Calu3 (cell line): ENCODE data around the gene TNFRSF11A. TPM values are rescaled to one million over a fixed set of nuclear protein-coding genes. Genes with fewer than 3 reads are reported as not detected.

Source experiments
- BruUV-seq: library from RNA; stranded (reverse); fragments of 400-500 nt; replicated peaks from 2 replicates; lab custom pipeline; 2021; lab: Mats Ljungman, UMichigan
- CTCF ChIA-PET: fragments of 300-600 bp; sonication (Branson Sonifier 250); formaldehyde crosslinking; loops from one replicate; lab custom pipeline; 2022; ENCODE audit warnings: antibody characterized with exemption; lab: Charles Lee
- DNase-seq: peaks from one replicate; pipeline ENCODE4 v3.0.0; 2022
- H3K27ac Mint-ChIP-seq: one replicate; pipeline ENCODE4 v1.8.0; 2022; ENCODE audit warnings: mixed read lengths; ENCODE audit not compliant: unreplicated experiment
- H3K27me3 Mint-ChIP-seq: one replicate; pipeline ENCODE4 v1.8.0; 2022; ENCODE audit warnings: mixed read lengths; ENCODE audit not compliant: unreplicated experiment
- H3K36me3 Mint-ChIP-seq: one replicate; pipeline ENCODE4 v1.8.0; 2022; ENCODE audit warnings: mild to moderate bottlenecking, moderate library complexity, mixed read lengths; ENCODE audit not compliant: insufficient read depth, unreplicated experiment
- H3K4me1 Mint-ChIP-seq: one replicate; pipeline ENCODE4 v1.8.0; 2022; ENCODE audit warnings: mild to moderate bottlenecking, low read depth, mixed read lengths; ENCODE audit not compliant: unreplicated experiment
- H3K4me3 Mint-ChIP-seq: one replicate; pipeline ENCODE4 v1.8.0; 2022; ENCODE audit warnings: mild to moderate bottlenecking, low read depth, moderate library complexity, mixed read lengths; ENCODE audit not compliant: unreplicated experiment
- H3K9me3 Mint-ChIP-seq: one replicate; pipeline ENCODE4 v1.8.0; 2022; ENCODE audit warnings: low read depth, mixed read lengths; ENCODE audit not compliant: unreplicated experiment
- intact Hi-C: fragments of 100-400 bp; cut with micrococcal nuclease; formaldehyde crosslinking; loops from one replicate; pipeline ENCODE4 v1.10.0; 2022; ENCODE audit not compliant: unreplicated experiment
- total RNA-seq: library from RNA; stranded (reverse); gene quantifications from 2 replicates; pipeline ENCODE4 v1.2.3, GENCODE V29; 2022
- TF ChIP-seq, protein P1 (sequence below): fragments of 200-600 bp; IDR thresholded peaks from one replicate; pipeline ENCODE4 v1.8.0; 2022; ENCODE audit warnings: antibody characterized with exemption; ENCODE audit not compliant: unreplicated experiment

TNFRSF11A gene
- total RNA-seq, 1 experiment from 2014 or later: 94.6 TPM

DNA sequence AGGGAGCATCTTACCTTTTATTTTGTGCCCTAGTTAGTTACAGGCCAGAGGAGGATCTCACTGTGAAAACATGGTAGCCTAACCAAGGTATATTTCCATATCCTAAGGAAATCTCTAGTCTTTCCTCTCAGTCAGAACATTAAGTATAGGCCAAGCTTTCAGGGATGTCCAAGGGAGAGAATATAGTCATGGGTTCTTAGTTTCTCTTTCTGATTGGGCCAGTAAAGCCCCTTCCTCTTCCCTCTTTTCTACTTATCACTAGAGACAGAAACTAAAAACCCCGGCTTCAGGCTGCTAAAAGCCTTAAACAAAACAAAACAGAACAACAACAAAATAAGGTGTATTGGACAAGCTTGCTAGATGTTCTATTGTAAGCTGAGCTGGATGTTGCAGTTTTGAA lies 44.3 kb upstream of the TNFRSF11A start:
- H3K9me3 Mint-ChIP-seq: no peaks in the 10 kb centered on the region
- peaks cover 14% of the 10 kb centered on the region for H3K4me1 Mint-ChIP-seq
- TF ChIP-seq, protein P1, sequence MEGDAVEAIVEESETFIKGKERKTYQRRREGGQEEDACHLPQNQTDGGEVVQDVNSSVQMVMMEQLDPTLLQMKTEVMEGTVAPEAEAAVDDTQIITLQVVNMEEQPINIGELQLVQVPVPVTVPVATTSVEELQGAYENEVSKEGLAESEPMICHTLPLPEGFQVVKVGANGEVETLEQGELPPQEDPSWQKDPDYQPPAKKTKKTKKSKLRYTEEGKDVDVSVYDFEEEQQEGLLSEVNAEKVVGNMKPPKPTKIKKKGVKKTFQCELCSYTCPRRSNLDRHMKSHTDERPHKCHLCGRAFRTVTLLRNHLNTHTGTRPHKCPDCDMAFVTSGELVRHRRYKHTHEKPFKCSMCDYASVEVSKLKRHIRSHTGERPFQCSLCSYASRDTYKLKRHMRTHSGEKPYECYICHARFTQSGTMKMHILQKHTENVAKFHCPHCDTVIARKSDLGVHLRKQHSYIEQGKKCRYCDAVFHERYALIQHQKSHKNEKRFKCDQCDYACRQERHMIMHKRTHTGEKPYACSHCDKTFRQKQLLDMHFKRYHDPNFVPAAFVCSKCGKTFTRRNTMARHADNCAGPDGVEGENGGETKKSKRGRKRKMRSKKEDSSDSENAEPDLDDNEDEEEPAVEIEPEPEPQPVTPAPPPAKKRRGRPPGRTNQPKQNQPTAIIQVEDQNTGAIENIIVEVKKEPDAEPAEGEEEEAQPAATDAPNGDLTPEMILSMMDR: no peak
- no TSS peak for BruUV-seq
- CTCF ChIA-PET: no interaction called here
- DNase-seq: no peak
- no peak overlapping the region for H3K4me3 Mint-ChIP-seq
- no peak overlapping the region for H3K27ac Mint-ChIP-seq
- H3K27me3 Mint-ChIP-seq: no peaks in the 10 kb centered on the region
- intact Hi-C loops: no loop called here
- H3K36me3 Mint-ChIP-seq: peaks cover 15% of the 10 kb centered on the region

DNA sequence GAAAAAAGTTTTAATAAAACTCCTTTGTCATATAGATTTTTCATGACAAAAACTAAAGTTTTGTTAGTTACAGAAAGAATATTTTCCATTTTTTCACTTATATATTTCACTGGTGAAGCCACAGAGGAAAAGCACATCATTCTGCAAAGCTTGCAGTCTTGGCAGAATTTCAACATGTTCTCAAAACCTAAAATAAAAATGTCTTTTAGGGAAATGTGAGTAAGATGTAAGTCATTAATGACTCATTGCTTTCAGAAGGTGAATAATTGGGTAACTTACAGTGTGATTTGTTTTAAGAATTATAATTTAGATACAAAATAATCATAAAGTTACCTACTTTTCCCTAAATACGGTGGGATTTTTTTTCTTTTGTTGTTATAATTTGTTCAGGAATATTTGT lies 43.4 kb upstream of the TNFRSF11A start:
- Mint-ChIP-seq H3K4me3 (no peak overlapping the region), H3K27me3 (no peaks in the 10 kb centered on the region), H3K27ac (no peak overlapping the region), H3K4me1 (peaks cover 15% of the 10 kb centered on the region), H3K9me3 (no peaks in the 10 kb centered on the region), H3K36me3 (peaks cover 15% of the 10 kb centered on the region)
- BruUV-seq: no TSS peak
- TF ChIP-seq, protein P1: no peak
- DNase-seq: no peak
- intact Hi-C loops: no loop called here
- CTCF ChIA-PET: no interaction called here

DNA sequence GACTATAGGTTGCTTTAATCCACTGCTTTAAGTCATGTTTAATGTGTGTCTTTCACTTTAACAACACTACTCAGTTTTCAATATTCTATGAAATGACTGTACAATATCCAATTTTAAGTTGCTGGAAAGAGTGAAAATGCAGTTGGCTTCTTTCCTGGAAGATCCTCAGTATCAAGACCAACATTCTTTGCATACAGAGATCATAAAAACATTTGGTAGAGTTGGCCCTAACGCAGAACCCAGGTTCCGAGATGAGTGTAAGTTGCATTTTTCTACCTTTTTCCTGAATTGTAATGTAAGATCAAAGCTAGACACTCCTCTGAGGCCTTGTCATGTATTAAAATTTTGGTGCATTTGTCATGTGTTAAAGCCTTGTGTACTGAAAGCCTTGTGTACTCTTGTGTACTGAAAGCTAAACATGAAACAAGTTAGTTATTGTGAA lies 42.9 kb upstream of the TNFRSF11A start:
- Mint-ChIP-seq H3K4me3 (no peak overlapping the region), H3K27ac (no peak overlapping the region), H3K4me1 (peaks cover 15% of the 10 kb centered on the region), H3K9me3 (no peaks in the 10 kb centered on the region), H3K36me3 (peaks cover 9% of the 10 kb centered on the region), H3K27me3 (no peaks in the 10 kb centered on the region)
- intact Hi-C loops: no loop called here
- DNase-seq: no peak
- TF ChIP-seq, protein P1: no peak
- BruUV-seq: no TSS peak
- CTCF ChIA-PET: no interaction called here

DNA sequence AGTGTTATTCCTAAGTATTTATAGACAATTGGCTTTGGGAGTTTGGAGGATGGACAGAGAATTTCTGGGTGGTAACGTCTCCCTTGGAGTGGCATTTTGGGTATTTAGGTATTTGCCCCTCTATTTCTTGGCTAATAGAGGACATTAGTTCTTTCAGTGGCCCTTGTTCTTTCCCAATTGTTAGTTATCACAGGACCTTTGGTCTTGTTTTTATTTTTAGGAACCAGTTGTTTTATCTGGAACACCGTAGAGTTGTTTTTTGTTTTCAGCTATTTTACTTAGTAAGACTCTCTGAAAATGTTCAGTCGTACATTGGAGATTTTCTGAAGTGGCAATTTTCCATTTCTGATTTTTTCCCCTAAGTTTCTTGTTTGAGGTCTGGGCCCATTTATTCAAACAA lies 40.5 kb upstream of the TNFRSF11A start:
- Mint-ChIP-seq H3K4me3 (no peak overlapping the region), H3K27me3 (no peaks in the 10 kb centered on the region), H3K9me3 (no peaks in the 10 kb centered on the region), H3K4me1 (peaks cover 24% of the 10 kb centered on the region), H3K27ac (no peak overlapping the region), H3K36me3 (peaks cover 8% of the 10 kb centered on the region)
- CTCF ChIA-PET: no interaction called here
- no TSS peak for BruUV-seq
- intact Hi-C loops: no loop called here
- no peak for DNase-seq
- TF ChIP-seq, protein P1: no peak
